NB4 (cell line): ENCODE results near the gene EFCAB6.

Experiments
- DNase-seq: peaks from one replicate; pipeline ENCODE4 v3.0.0; 2010; ENCODE audit warnings: low read depth
- H3K4me3 ChIP-seq: one replicate; pipeline ENCODE4 v1.5.1; 2011; ENCODE audit warnings: mild to moderate bottlenecking, low read depth, low read length, moderate library complexity
- MYC ChIP-seq: IDR thresholded peaks from 2 replicates; pipeline ENCODE4 v1.6.1; 2011; ENCODE audit warnings: low read depth, low read length
- POLR2A ChIP-seq: IDR thresholded peaks from 2 replicates; pipeline ENCODE4 v1.6.1; 2011; ENCODE audit warnings: mild to moderate bottlenecking; ENCODE audit not compliant: insufficient read length; ENCODE audit errors: extremely low read depth
- TF ChIP-seq, protein P1 (sequence below): IDR thresholded peaks from one replicate; pipeline ENCODE4 v1.5.1; 2012; ENCODE audit warnings: low read depth, low read length
- TF ChIP-seq, protein P2 (sequence below): IDR thresholded peaks from 2 replicates; pipeline ENCODE4 v1.6.1; 2011; ENCODE audit warnings: low read depth, low read length

The EFCAB6 gene

DNA sequence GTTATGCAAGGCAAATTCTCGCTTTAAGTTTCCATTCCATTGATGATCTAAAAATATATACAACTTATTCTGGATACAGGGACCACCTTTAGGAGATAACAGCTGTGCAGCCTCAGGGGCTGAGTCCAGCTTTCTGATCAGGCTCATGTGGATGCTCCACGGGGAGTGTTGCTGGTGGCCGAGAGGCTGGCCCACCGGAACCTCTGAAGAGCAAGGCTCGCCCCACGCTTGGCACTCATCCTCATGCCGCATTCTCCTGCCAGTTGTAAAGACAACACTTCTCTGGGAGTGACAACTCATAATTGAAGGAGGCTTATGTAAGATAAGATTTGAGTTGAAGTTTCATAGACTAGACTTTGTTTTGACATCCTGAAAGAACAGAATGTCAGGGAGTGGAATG lies 276.8 kb downstream of the EFCAB6 start:
- DNase-seq = no peak
- no peak overlapping the region for H3K4me3 ChIP-seq
- TF ChIP-seq POLR2A (no peak), MYC (no peak)
- TF ChIP-seq, protein P1, sequence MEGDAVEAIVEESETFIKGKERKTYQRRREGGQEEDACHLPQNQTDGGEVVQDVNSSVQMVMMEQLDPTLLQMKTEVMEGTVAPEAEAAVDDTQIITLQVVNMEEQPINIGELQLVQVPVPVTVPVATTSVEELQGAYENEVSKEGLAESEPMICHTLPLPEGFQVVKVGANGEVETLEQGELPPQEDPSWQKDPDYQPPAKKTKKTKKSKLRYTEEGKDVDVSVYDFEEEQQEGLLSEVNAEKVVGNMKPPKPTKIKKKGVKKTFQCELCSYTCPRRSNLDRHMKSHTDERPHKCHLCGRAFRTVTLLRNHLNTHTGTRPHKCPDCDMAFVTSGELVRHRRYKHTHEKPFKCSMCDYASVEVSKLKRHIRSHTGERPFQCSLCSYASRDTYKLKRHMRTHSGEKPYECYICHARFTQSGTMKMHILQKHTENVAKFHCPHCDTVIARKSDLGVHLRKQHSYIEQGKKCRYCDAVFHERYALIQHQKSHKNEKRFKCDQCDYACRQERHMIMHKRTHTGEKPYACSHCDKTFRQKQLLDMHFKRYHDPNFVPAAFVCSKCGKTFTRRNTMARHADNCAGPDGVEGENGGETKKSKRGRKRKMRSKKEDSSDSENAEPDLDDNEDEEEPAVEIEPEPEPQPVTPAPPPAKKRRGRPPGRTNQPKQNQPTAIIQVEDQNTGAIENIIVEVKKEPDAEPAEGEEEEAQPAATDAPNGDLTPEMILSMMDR = no peak
- TF ChIP-seq, protein P2, sequence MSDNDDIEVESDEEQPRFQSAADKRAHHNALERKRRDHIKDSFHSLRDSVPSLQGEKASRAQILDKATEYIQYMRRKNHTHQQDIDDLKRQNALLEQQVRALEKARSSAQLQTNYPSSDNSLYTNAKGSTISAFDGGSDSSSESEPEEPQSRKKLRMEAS = no peak

DNA sequence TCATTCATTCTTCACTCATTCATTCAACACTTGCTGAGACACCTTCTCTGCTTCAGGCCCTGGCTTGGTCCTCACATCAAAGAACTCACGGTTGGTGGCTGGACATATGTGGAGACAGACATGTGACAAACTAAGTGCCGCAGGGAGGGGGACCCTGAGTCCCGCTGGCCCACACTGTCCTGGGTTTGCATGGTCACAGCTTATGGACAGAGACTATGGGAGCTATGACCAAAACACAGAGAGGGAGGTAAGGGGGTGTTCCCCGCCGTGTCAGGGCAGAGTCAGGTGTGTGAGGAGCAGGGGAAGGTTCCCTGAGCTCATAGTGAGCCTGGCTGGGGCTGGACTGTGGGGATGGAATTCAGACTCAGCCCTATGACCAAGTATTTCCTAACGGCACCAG lies 277.2 kb downstream of the EFCAB6 start:
- TF ChIP-seq, protein P1 = no peak
- TF ChIP-seq, protein P2 = no peak
- TF ChIP-seq MYC (no peak), POLR2A (no peak)
- DNase-seq = no peak
- H3K4me3 ChIP-seq = no peak overlapping the region

DNA sequence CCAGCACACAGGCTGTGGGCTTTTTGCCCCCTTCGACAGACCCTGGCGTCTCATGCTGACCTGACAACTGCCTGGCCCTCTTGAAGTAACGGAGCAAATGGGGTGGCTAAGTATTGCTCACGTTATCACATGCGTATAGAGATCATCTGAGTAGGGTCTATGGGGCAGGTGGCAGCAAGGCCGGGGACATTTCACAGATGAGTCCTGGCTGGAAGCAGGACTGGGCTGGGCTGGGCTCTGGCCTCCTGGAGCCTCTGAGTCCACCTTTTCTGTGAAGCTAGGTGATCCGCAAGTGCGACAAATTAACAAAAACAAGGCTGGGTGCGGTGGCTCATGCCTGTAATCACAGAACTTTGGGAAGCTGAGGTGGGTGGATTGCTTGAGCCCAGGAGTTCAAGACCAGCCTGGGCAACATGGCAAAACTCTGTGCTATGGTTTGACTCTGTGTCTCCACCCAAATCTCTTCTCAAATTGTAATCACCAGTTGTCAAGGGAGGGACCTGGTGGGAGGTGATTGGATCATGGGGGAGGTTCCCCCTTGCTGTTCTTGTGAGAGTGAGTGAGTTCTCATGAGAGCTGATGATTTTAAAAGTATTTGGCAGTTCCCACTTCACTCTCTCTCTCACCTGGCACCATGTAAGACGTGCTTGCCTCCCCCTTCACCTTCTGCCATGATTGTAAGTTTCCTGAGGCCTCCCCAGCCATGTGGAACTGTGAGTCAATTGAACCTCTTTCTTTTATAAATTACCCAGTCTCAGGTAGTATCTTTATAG lies 278.3 kb downstream of the EFCAB6 start:
- TF ChIP-seq POLR2A = no peak
- no peak for TF ChIP-seq MYC
- TF ChIP-seq, protein P2 = no peak
- TF ChIP-seq, protein P1 = no peak
- no peak overlapping the region for H3K4me3 ChIP-seq
- no peak for DNase-seq

DNA sequence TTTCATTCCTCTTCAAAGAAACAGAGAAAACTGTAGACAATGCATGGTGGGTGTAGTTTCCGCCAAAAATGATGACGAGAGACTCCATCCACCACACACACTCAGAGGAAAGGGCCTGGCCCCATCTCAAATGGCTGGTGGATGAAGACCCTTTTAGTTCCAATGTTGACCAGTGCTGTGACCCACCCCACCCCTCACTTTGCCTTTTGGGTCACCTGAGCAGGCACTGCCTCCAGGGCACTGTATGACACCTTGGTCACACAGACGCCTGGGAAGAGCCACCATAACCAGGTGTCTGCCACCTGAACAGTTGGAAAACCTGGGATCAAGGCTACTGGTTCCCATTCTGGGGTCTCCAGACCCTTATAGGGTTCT lies 279.0 kb downstream of the EFCAB6 start:
- no peak overlapping the region for H3K4me3 ChIP-seq
- TF ChIP-seq POLR2A (no peak), MYC (no peak)
- TF ChIP-seq, protein P1 = no peak
- TF ChIP-seq, protein P2 = no peak
- DNase-seq = no peak

DNA sequence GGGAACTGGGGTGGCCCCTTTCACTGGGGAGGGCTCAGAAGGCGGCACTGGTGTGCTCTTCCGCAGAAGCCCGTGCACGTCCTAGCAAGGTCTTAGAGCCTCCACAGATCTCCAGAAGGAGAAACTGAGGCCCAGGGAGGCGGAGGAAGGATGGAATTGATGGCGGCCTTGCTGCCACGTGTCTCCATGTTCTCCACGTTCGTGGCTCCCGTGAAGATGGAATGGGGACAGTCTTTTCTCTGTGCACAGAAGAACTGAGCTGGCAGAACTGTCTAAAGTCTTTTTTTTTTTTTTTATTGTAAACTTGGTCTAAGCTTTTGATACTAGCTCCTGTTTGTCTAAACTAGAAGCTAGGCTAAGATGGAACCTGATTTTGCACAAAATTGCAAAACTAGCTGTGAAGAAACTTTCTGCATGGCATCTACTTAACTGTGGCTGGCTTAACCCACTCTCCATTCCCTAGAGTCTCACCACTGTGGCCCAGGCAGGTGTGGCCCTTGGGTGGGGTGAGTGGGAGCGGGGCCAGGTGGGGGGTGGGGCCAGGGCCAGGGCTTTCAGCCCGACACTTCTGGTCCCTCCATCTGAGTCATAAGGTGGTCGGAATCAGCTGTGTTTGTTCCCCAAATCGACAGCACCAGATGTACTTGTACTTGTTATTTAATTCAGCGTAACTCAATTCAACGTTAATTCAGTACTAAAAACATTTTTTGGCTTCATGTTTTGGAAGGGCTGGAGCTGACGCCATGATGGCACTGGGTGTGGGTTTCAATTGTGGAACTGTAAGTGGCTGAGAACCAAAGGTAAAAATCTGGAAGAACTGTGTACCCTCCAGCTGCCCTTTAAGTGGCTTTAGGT lies 279.6 kb downstream of the EFCAB6 start:
- TF ChIP-seq, protein P2 = no peak
- TF ChIP-seq POLR2A (no peak), MYC (no peak)
- TF ChIP-seq, protein P1 = no peak
- DNase-seq = no peak
- H3K4me3 ChIP-seq = no peak overlapping the region
